ENCODE measurements around the gene C1orf94.

The C1orf94 gene, protein sequence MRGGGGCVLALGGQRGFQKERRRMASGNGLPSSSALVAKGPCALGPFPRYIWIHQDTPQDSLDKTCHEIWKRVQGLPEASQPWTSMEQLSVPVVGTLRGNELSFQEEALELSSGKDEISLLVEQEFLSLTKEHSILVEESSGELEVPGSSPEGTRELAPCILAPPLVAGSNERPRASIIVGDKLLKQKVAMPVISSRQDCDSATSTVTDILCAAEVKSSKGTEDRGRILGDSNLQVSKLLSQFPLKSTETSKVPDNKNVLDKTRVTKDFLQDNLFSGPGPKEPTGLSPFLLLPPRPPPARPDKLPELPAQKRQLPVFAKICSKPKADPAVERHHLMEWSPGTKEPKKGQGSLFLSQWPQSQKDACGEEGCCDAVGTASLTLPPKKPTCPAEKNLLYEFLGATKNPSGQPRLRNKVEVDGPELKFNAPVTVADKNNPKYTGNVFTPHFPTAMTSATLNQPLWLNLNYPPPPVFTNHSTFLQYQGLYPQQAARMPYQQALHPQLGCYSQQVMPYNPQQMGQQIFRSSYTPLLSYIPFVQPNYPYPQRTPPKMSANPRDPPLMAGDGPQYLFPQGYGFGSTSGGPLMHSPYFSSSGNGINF
- 0 reads per million in 2 donors for total RNA-seq

DNA sequence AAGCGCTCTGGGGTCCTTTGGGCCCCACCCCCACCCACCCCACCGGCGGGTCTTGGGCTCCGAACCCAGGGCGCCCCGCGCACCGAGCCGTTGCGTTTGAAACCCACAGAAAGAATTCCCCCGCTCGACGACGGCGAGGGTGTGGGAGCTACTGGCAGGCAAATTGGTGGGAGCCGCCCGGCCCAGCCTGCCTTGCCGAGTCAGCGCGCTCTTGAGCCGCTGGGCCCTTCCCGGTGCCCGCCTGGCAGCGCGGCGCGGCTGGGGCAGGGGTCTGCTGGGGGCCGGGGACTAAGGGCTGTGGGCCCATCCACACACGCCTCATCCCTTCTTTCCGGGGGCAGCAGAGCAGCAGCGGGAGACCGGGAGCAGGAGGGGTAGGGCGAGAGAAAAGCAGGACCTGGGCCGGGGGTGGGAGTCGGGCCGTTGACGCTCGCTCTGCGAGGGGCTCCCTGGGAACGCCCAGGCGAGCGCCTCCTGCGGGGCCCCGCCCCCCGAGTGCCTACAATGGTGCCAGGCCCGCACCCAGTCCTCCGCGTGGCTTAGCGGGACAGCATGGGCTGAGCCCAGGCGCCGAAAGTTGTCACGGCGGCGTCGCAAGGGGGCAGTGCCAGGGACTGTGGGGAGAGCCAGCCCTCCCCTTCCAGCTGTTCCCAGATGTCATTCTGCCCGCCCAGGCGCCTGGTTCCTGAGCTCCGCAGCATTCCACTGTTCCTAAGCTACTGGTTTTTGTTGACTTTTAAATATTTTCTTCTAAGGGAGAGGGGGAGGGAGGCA lies at the start of gene C1orf94:
Gene C1orf94, plus strand, starts transcription at position 78 of the 774 bp plus-strand sequence. CDS start 883 bp downstream, outside the sequence.
- no peak for DNase-seq

DNA sequence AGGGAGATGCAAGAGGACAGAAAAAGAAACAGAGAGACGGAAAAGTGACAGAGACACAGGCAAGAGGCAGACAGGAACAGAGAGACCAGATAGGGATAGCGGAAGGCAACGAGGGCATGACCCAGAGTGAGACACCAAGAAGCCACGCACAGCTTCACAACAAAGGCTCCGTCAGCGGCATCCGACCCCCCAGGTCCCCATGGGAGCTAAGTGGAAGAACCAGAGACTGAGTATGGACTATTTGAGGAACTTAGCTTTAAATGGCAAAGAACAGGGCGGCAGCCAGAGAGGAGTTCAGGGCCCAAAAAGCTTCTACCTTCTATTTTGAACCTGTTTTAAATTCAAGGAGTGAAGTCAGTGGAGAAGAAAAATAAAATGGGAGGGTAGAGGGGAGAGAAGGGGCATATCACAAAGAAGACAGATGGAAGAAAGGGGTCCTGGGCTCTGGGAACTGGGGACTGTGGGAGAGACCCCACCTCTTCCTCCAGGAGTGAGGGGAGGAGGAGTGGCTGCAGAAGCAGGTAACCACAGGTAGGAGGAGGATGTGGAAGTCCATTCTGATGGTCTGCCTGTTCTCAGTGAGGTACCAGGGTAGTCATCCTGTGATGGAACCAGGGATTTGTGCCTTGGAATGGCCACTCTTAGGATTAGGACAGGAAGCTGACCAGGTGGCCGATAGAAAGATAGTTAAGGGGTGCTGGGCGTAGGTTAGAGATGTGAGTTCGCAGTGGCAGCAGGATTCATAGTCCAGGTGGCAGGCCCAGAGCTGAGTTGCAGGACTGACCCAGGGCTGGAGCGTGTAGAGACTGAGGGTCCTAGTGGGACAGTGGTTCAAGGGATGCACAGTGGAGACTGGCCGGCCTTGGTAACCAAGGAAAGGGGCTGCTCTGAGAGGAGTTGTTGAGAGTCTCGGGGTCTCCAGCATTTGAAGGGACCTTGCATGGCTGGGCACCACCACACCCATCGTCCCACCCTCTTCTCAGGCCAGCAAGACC lies 49.4 kb upstream of the C1orf94 start:
- no peak for DNase-seq

DNA sequence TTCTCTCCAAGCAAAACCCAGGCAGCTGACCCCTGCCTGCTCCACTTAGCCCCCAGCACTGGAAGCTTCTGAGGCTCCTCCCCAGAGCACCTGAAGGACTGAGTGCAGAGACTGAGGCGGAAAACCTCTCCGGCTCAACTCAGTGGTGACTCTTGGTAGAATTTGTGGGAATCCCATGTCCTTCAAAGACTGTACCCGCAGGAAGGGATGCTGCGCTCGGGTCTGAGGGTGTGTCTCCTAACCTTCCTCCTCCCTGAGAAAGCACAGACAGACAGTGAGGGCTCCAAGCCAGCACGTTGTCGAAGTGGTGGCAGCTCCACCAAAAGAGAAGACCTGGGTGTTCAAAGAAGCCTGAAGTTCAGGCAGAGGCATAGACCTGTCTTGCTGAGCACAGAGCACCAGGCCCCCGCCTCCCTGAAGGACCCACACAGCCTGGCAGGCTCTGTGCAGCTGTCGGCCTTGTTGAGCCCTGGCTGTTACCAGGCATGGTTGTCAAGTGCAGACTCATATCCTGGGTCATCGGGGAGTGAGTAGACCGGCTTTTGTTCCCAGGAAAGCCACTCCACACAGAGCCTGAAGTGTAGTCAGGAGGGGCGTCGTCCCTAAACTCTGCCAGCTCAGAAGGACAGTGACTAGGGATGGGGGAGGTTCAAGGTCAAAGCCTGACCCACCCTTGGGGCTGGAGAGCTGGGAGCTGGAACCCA lies 48.4 kb upstream of the C1orf94 start:
- no peak for DNase-seq

DNA sequence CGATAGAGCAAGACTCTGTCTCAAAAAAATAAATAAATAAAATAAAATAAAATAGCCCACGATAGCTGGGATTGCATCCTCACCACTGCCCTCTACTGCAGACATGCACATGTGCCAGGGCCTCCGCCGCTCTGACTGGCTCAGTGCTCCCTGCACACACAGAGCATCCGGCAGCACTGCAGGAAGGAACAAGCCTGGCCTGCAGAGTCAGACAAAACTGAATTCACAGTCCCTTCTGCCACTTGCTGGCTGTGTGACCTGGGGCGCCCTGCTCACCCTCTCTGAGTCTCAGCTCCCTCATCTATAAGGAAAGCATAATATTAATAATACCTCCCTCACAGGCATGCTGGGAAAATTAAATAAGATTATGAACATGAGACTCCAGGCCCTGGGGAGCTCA lies 47.1 kb upstream of the C1orf94 start:
- DNase-seq = no peak

DNA sequence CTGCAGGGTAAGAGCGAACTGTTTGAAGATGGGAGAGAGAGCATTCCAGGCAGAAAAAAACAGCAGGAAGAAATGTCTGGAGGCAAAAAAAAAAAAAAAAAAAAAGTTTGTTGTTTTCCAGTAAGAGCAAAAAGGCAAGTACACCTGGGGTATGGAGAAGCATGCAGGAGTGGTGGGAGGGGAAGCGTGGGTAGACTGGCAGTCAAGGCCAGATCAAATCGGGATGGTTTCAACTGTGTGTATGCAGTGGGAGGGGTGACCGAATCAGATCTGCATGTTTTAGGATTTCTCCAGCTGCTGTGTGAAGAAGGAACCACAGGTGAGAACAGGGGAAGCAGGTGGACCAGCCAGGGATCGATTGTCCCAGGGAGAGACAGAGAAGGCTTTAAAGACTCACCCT lies 46.4 kb upstream of the C1orf94 start:
- no peak for DNase-seq

DNA sequence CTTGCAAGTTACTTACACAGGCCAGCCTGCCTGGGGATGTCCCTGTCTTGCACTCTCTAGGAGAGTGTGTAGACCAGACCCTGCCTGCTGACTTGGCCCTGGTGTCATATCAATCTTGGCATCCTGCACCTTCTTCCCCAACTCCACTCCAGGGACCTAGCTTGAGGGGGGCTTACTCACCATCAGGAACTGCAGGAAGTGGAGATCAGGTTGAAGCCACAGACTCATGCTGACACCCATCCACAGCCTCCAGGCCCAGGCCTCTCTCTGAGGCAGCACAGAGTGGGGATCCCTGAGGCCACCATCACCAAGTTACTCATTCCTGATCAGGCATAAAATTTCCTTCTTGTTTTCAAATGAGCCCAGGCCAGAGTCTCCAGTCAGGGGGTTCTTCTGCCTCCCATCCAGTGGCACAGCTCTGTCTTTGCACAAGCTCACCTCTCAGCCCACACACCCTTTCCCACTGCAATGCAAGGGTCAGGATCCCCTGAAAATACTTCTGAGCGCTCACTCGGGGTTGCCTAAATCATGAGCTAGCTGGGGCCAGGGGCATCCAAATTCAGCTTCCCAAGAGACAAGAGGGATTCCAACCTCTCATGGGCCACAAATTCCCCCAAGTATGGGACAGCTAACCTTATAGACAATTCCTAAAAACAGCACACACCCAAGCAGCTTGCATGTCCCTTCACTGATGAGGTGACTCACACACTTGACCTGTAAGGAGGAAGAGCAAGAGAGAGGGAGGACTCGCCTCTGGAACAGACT lies 45.1 kb upstream of the C1orf94 start:
- no peak for DNase-seq

DNA sequence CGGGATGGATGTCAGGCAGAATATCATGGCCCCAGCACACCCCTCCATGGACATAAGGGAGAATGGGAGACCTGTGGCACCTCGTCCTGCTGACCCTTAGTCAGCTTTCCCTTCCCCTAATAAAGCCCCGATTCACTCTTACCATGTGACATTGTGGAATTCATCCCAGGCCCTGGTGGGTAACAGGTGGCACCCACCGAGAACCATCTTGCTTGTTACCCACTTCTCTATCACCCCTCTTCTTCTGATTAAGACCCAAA lies 44.6 kb upstream of the C1orf94 start:
- DNase-seq = no peak

DNA sequence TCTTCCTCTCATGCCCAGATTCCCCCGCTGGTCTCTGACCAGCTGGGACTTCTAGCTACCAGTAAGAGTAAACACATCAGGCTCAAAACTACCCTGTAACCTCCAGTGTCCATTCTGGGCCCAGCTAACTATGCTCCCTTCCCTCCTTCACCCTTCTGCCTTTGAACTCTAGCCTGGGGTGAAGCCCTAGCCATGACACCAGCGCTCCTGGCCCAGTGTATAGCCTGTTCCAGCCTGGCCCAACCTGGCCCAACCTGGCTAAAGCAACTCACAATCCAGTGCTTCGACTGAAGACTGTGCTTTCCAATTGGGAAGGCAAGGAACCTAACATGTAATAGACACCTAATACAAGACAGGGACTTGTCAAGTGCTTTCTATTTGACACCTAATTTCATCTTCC lies 39.3 kb upstream of the C1orf94 start:
- no peak for DNase-seq

DNA sequence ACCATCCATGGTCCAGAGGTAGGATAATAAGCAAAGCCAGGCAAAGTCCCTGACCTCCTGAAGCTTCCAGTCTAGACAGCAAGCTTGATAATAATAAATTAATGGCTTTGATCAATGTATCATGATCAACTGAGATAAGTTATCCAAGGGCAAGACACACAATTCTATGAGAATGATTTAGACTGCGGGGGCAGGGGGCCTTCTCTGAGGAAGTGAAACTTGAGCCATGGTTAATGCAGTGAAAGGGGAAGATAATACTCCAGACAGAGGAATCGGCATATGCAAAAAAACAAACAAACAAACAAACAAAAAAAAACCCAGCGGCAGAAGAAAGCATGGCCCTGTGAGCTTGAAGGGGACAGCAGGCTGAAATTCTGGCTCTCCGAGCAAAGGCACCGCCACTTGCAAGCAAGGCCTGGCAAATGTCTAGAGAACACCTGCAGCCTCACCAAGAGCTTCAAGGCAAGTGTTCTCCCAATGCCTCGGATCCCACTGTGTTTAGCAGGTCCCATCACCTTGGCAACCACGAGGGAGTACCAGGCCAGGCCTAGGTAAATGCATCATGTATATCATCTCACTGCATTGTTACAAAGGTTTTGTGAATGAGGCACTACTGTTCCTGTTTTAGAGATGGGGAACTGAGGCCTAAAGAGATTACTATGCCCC lies 36.6 kb upstream of the C1orf94 start:
- DNase-seq = no peak

DNA sequence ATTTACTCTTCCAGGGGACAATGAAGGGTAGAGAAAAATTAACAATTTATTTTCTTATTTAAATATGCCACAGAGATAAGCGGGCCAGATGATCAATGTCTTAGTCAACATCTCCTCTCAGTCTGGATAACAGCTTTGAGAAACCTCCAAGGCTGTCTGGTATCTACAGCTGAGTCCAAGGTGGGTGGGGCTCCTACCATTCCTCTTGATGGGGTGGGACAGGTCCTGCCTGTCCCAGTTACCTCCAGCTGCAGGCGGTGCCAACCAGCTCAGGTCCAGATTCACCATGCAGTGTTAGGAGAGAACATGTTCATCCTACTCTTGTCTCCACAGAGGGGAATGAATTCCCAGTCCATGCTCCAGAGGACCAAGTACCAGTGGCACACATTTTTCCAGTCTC lies 32.7 kb upstream of the C1orf94 start:
- no peak for DNase-seq

DNA sequence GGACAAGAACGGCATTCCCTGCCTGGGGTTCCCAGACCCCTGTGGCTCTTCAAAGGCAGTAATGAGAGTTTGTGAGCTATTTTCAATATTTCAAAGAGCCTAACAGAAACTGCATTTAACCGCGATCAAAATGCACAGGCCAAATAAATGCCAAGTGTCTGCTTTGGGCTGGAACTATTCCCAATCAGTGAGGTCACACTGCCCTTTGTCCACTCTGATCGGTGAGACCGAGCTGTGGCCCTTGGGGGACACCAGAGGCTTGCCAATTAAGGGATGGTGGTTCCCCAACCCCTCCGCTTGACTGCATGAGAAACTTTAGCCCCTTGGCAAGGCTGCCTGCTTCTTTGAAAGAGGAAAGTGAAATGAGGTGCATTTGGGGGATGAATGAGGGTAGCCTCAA lies 31.9 kb upstream of the C1orf94 start:
- no peak for DNase-seq

DNA sequence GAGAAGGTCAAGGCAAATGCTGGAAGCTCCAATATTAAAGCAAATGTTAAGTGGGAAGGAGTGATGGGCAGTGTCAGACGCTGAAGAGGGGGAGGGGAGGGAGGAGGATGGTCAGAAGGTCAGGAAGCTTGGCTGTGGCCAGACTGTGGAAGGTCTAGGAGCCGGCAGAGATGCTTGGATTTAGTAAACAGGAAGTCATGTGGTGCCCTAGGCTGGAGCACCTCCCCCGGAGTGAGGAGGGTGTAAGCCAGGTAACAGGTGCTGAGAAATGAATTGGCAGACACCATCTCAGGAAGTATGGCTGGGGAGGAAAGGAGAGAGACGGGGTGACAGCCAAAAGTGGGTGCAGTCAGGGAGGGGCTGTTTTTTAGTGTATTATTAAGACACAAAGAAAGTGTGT lies 29.4 kb upstream of the C1orf94 start:
- DNase-seq = no peak

DNA sequence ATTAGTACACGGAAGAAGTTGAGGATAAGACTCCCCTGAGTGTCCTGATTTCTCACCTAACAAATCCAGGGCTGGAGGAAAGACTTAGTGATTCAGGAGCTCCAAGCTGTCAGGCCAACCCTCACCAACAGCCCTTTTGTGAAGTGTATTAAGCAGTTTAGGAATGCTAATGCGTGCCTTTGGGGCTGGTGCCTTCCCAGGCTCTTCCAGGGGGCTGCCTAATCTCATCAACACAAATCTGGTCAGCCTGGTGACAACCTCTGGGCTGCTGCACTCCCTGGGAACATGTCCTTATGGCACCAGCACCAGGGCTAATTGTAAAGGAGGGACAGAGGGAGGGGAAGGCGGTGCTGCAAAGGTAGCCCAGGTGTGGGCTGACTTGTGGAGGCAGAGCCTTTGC lies 27.2 kb upstream of the C1orf94 start:
- DNase-seq = no peak

DNA sequence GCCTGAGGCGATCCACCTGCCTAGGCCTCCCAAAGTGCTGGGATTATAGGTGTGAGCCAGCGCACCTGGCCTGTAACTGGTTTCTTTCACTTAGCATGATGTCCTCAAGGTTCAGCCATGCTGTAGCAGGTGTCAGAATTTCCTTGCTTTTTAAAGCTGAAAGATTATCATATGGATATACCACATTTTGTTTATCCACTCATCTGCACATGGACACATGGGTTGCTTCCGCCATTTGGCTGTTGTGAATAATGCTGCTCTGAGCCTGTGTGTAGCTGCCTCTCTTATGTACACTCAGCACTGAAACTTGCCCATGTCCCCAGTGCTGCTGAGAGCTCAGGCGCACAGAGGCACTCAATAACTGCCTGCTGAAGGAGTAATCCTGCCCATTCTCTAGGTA lies 23.5 kb upstream of the C1orf94 start:
- no peak for DNase-seq

DNA sequence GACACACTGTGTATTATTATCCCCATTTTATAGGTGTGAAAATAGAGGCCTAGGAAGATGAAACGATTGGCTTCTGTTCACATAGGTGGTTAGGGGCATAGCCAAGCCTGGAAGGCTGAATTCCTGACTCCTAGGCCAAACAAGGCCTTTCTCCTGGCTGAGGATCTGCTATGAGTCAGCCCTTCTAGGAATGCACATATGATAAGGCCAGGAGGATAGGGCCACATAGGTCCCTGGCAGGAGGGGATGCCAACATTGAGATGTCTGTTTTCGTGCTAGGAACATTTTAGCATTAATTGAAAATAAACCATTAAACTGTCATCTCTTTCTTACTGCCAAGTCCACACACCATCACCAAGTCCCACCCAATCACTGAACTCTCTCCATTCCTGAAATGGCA lies 20.8 kb upstream of the C1orf94 start:
- DNase-seq = no peak

DNA sequence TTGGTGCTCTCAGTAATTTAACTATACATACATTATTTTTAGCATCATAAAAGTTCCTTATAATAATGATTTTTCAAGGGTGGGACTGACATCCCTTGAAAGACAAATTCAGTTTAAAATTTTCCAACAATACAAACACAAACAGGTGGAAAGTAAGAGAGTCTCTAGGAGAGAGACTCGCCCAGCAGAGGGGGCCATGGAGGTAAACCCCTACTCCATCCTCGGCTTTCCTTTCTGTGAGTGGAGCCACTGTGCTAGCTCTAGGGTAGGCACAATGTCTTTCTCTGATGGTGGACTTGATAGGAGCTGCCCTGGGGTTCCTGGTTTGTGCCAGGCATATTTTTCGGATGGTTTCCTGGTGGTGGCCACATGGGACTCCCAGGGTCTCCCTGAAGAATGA lies 20.0 kb upstream of the C1orf94 start:
- DNase-seq = no peak

DNA sequence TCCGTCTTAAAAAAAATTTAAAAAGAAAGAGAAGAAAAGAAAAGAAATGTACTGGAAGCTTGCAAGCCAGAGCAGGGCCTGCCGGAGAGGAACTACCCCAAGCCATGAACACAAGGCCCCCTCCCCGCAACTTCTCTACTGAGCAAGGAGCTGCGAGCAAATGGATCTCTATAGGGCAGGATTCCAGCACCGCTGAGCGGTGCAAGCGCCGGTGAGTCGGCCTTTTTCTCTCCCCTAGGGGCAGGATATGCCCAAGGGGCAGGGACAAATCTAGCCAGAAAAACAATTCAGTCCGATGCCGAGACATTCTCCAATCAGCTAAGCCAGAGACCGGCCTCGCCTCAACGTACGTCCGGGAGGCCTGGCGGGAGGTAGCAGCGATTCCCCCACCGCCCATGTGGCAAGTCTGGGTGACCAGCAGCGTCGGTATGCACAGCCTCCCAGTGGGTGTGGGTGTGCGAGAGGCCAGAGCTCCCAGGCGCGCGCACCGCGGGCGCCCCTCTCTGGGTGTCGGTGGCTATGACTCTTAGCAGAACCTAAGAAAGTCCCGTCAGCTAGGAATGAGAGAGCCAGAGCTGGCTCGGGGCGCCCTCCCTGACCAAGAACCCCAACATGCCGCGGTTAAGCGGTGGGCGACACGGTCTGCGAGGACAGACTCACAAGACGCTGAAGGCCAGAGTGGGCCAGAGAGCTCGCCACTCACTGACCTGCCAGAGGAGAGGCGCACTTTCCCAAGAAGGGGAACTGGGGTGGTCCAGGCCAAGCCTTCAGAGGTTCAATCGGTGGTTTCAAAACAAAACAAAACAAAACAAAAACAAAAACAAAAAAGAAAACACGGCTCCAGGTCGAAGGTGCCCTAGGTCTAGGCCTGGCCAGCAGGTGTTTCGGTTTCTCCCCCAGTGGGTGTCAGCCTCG lies 13.6 kb upstream of the C1orf94 start:
- DNase-seq = no peak

DNA sequence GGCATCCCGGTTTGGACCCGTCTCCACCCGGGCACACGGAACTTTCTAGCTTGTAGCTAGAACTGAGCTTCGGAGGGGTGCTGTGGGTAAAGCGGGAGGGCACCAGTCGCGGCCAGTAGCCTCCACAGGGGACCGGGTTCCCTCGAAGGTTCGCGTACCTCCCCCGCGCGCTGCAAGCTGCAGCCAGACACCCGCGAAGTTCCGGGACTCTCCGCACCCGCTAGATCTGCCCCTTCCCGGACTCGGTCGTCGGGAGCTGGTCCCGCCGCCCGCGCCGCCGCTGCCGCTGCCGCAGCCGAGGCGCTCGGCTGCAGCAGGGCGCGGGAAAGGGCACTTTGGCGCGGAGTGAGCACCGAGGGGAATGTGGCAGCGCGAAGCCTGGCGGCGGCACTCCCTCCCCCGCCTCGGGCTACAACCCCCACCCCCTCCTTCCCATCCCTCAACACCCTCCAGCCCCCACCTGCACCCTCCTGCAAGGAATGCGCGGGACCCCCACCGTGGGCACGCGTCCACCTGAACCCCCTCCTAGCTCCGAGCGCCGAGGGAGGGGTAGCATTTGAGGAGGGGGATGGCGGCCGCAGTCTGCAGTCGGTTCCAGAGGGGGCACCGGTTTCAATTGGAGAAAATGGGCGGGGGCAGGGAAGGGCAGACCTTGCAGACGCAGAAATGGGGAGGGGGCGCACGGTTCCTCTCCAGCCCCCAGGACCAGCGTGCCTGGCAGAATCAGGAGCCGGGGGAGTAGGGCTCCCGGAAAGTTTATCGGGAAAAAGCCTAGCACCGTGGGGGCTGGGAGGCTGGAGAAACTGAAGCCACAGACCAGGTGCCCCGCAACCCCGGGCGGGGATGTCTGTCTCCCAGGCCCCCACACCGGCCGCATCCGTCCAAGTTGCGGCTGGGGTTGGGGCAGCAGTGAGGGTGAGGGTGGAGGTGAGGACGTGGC lies 12.6 kb upstream of the C1orf94 start:
- DNase-seq = no peak
